Right lung (tissue), 5 donors: ENCODE measurements around the gene EIF3A. TPM values are rescaled to one million over a fixed set of nuclear protein-coding genes. Genes with fewer than 3 reads are reported as not detected.
"Not testable (repeated sequence)": the region's sequence is repeated elsewhere in the genome, so short reads cannot be mapped to it uniquely, and the experiment has no call there.

Source experiments
- DNase-seq, 2 donors: peaks; one replicate each; pipeline ENCODE4 v3.0.0-alpha.2; 2013
- polyA plus RNA-seq, 5 donors: library from polyadenylated mRNA; unstranded; fragments of 120-200 nt; gene quantifications; one replicate each; pipeline versions ENCODE4 v1.2.1 to v1.2.3, GENCODE V29; 2013; ENCODE audit warnings: inconsistent platforms in 1 of 5, low replicate concordance in 1 of 5; ENCODE audit not compliant: insufficient read length in 5 of 5, insufficient read depth in 1 of 5

EIF3A gene
- polyA plus RNA-seq, 5 donors: 131 to 171 (median 159) TPM

GRCh38 chr10:119101366-119102098 lies 20.9 kb upstream of the EIF3A start:
- no peak for DNase-seq

GRCh38 chr10:119100434-119101238 lies 20.0 kb upstream of the EIF3A start:
- DNase-seq: no peak

- no peak for DNase-seq
Observed at GRCh38 chr10:119098576-119098975, 18.0 kb upstream of the EIF3A start.

GRCh38 chr10:119096641-119097415 lies 16.2 kb upstream of the EIF3A start:
- DNase-seq: not testable (repeated sequence)

GRCh38 chr10:119095640-119096039 lies 15.0 kb upstream of the EIF3A start:
- no peak for DNase-seq

- no peak for DNase-seq
Observed at GRCh38 chr10:119090968-119091367, 10.4 kb upstream of the EIF3A start.

- DNase-seq: no peak
Observed at GRCh38 chr10:119090026-119090795, 9.6 kb upstream of the EIF3A start.

- DNase-seq: no peak
Observed at GRCh38 chr10:119087271-119087882, 6.8 kb upstream of the EIF3A start.

- DNase-seq: no peak
Observed at GRCh38 chr10:119084896-119085295, 4.3 kb upstream of the EIF3A start.

GRCh38 chr10:119079599-119080520 lies 757 bp downstream of the EIF3A start:
- DNase-seq: peak; percentile 60 to 69

GRCh38 chr10:119078422-119079179 lies 2.0 kb downstream of the EIF3A start:
- no peak for DNase-seq

GRCh38 chr10:119073584-119073983 lies 7.0 kb downstream of the EIF3A start:
- DNase-seq: no peak

GRCh38 chr10:119070395-119071165 lies 10.0 kb downstream of the EIF3A start:
- no peak for DNase-seq

GRCh38 chr10:119061926-119062325 lies 18.7 kb downstream of the EIF3A start:
- no peak for DNase-seq

GRCh38 chr10:119061352-119061751 lies 19.3 kb downstream of the EIF3A start:
- no peak for DNase-seq

GRCh38 chr10:119060107-119060506 lies 20.5 kb downstream of the EIF3A start:
- no peak for DNase-seq

GRCh38 chr10:119059557-119059956 lies 21.1 kb downstream of the EIF3A start:
- DNase-seq: no peak

- no peak for DNase-seq
Observed at GRCh38 chr10:119058010-119058409, 22.6 kb downstream of the EIF3A start.
